IMR-90 (cell line): ENCODE results near the gene LZTFL1. TPM values are rescaled to one million over a fixed set of nuclear protein-coding genes. Genes with fewer than 3 reads are reported as not detected.

ENCODE experiments used
- ATAC-seq: fragments of 200-7000 bp; cut with Tn5 transposase; 2 replicates; pipeline ENCODE4 v1.9.1; 2020; ENCODE audit warnings: low read depth, mild to moderate bottlenecking, moderate library complexity
- BruUV-seq: library from RNA; stranded (reverse); fragments of 400-500 nt; replicated peaks from 2 replicates; lab custom pipeline; 2021; lab: Mats Ljungman, UMichigan
- CTCF ChIA-PET: fragments of 300-600 bp; formaldehyde crosslinking; extraction: SDS; loops from one replicate; lab custom pipeline; 2021; ENCODE audit warnings: antibody characterized with exemption; lab: Yijun Ruan, JAX
- POLR2A ChIA-PET: fragments of 300-600 bp; sonication (Branson Sonifier 250); formaldehyde crosslinking; loops from one replicate; lab custom pipeline; 2022; ENCODE audit warnings: antibody characterized with exemption; ENCODE audit not compliant: unreplicated experiment; lab: Charles Lee
- DNase-seq: peaks from one replicate; pipeline ENCODE4 v3.0.0; 2013
- H2AFZ ChIP-seq: replicated peaks from 2 replicates; pipeline ENCODE3; 2013; ENCODE audit warnings: low read length, mild to moderate bottlenecking; ENCODE audit not compliant: poor library complexity
- H2AK5ac ChIP-seq: 2 replicates; pipeline ENCODE4 v1.6.1; 2013; ENCODE audit warnings: low read depth, low read length, inconsistent platforms
- H2AK9ac ChIP-seq: replicated peaks from 2 replicates; pipeline ENCODE3; 2013; ENCODE audit warnings: mild to moderate bottlenecking, low read depth, low read length, moderate library complexity; ENCODE audit not compliant: poor library complexity
- H2BK120ac ChIP-seq: 2 replicates; pipeline ENCODE4 v1.6.1; 2013; ENCODE audit warnings: low read depth, low read length, inconsistent platforms
- H2BK15ac ChIP-seq: 3 replicates; pipeline ENCODE4 v1.6.1; 2013; ENCODE audit warnings: low read depth, low read length, inconsistent platforms
- H2BK20ac ChIP-seq: 2 replicates; pipeline ENCODE4 v1.6.1; 2013; ENCODE audit warnings: low read depth, mild to moderate bottlenecking, inconsistent platforms, low read length, moderate library complexity
- H2BK5ac ChIP-seq: 2 replicates; pipeline ENCODE4 v1.6.1; 2013; ENCODE audit warnings: mild to moderate bottlenecking, low read depth, low read length, inconsistent platforms; ENCODE audit not compliant: poor library complexity, severe bottlenecking
- H3K14ac ChIP-seq: replicated peaks from 2 replicates; pipeline ENCODE4 v1.6.1; 2013; ENCODE audit warnings: low read depth, low read length, inconsistent platforms
- H3K18ac ChIP-seq: 2 replicates; pipeline ENCODE4 v1.6.1; 2013; ENCODE audit warnings: low read depth, low read length, control low read depth
- H3K23ac ChIP-seq: 2 replicates; pipeline ENCODE4 v1.6.1; 2013; ENCODE audit warnings: low read depth, low read length, inconsistent platforms
- H3K27ac ChIP-seq: 2 replicates; pipeline ENCODE4 v1.5.1; 2013; ENCODE audit warnings: mild to moderate bottlenecking, control low read depth, low read length; ENCODE audit not compliant: insufficient read depth
- H3K27me3 ChIP-seq: 2 replicates; pipeline ENCODE4 v1.6.1; 2013; ENCODE audit warnings: low read length; ENCODE audit not compliant: control insufficient read depth, insufficient read depth
- H3K36me3 ChIP-seq: 2 replicates; pipeline ENCODE4 v1.6.1; 2013; ENCODE audit warnings: low read length, mixed read lengths; ENCODE audit not compliant: control insufficient read depth, insufficient read depth
- H3K4ac ChIP-seq: 2 replicates; pipeline ENCODE4 v1.6.1; 2013; ENCODE audit warnings: low read depth, low read length, inconsistent platforms
- H3K4me1 ChIP-seq: 2 replicates; pipeline ENCODE4 v1.6.1; 2013; ENCODE audit warnings: low read length, mixed read lengths; ENCODE audit not compliant: control insufficient read depth, insufficient read depth
- H3K4me2 ChIP-seq: 2 replicates; pipeline ENCODE4 v1.6.1; 2013; ENCODE audit warnings: low read depth, mild to moderate bottlenecking, control low read depth, low read length, moderate library complexity
- H3K4me3 ChIP-seq: 2 replicates; pipeline ENCODE4 v1.5.1; 2013; ENCODE audit warnings: low read depth, mild to moderate bottlenecking, control low read depth, low read length, moderate library complexity; ENCODE audit not compliant: insufficient read depth
- H3K56ac ChIP-seq: 2 replicates; pipeline ENCODE4 v1.6.1; 2013; ENCODE audit warnings: low read length, inconsistent platforms; ENCODE audit not compliant: insufficient read depth; ENCODE audit errors: extremely low read depth
- H3K79me1 ChIP-seq, 2 experiments: 2 replicates each; pipeline ENCODE4 v1.6.1; 2013; ENCODE audit warnings: low read length in 2 of 2, inconsistent platforms in 1 of 2, low read depth in 1 of 2
- H3K9ac ChIP-seq: 2 replicates; pipeline ENCODE4 v1.6.1; 2013; ENCODE audit warnings: low read depth, low read length, control low read depth
- H3K9me1 ChIP-seq: 2 replicates; pipeline ENCODE4 v1.6.1; 2013; ENCODE audit warnings: low read length, inconsistent platforms; ENCODE audit not compliant: insufficient read depth
- H3K9me3 ChIP-seq: 2 replicates; pipeline ENCODE4 v1.6.1; 2013; ENCODE audit warnings: low read length; ENCODE audit not compliant: control insufficient read depth, insufficient read depth
- H4K20me1 ChIP-seq: 2 replicates; pipeline ENCODE4 v1.6.1; 2013; ENCODE audit warnings: low read length, inconsistent platforms; ENCODE audit not compliant: insufficient read depth
- H4K5ac ChIP-seq: 2 replicates; pipeline ENCODE4 v1.6.1; 2013; ENCODE audit warnings: mild to moderate bottlenecking, low read depth, low read length, control low read depth
- H4K8ac ChIP-seq, 2 experiments: 2 replicates each; pipeline ENCODE4 v1.6.1; 2013; ENCODE audit warnings: low read depth in 2 of 2, low read length in 2 of 2, control low read depth in 1 of 2, inconsistent platforms in 1 of 2
- H4K91ac ChIP-seq: 2 replicates; pipeline ENCODE4 v1.6.1; 2013; ENCODE audit warnings: low read depth, low read length, inconsistent platforms; ENCODE audit not compliant: insufficient read depth
- BHLHE40 ChIP-seq: fragments of 150-350 bp; IDR thresholded peaks from 2 replicates; pipeline ENCODE4 v1.6.1; 2016; ENCODE audit warnings: mild to moderate bottlenecking, low read depth, low read length
- CEBPB ChIP-seq: IDR thresholded peaks from 2 replicates; pipeline ENCODE4 v1.6.1; 2012; ENCODE audit warnings: low read depth, low read length, improper control_type of control experiment
- CHD1 ChIP-seq: IDR thresholded peaks from 2 replicates; pipeline ENCODE4 v1.6.1; 2012; ENCODE audit warnings: low read depth, low read length, improper control_type of control experiment
- ELK1 ChIP-seq: fragments of 150-350 bp; IDR thresholded peaks from 2 replicates; pipeline ENCODE4 v1.6.1; 2016; ENCODE audit warnings: low read depth, mild to moderate bottlenecking, low read length, moderate library complexity, borderline replicate concordance
- MAFK ChIP-seq: IDR thresholded peaks from 2 replicates; pipeline ENCODE4 v1.6.1; 2012; ENCODE audit warnings: low read depth, low read length, improper control_type of control experiment
- NFE2L2 ChIP-seq: fragments of 150-350 bp; IDR thresholded peaks from 2 replicates; pipeline ENCODE4 v1.6.1; 2016; ENCODE audit warnings: low read depth, mild to moderate bottlenecking, low read length
- POLR2A ChIP-seq: IDR thresholded peaks from 2 replicates; pipeline ENCODE4 v1.6.1; 2012; ENCODE audit warnings: mild to moderate bottlenecking, low read depth, low read length
- RAD21 ChIP-seq: IDR thresholded peaks from 2 replicates; pipeline ENCODE4 v1.6.1; 2012; ENCODE audit warnings: low read length, improper control_type of control experiment
- SMC3 ChIP-seq: fragments of 150-350 bp; IDR thresholded peaks from 2 replicates; pipeline ENCODE4 v1.6.1; 2016; ENCODE audit warnings: low read depth, mild to moderate bottlenecking, antibody characterized with exemption, low read length, moderate library complexity
- WGBS, 2 experiments: methylation state at CpG; one replicate each; pipeline versions ENCODE4 v1.1.5 to v1.1.7; 2013; ENCODE audit warnings: missing lambda C conversion rate in 2 of 2; ENCODE audit not compliant: insufficient read length in 1 of 2; ENCODE audit errors: extremely low coverage in 2 of 2; 5-methylcytosine and 5-hydroxymethylcytosine counted together
- dilution Hi-C: fragments of 300-500 bp; cut with HindIII; formaldehyde crosslinking; loops from one replicate; pipeline ENCODE4 v1.14.3; 2018; ENCODE audit warnings: low sequenced_read_pairs; ENCODE audit not compliant: unreplicated experiment
- in situ Hi-C: fragments of 300-500 bp; cut with MboI; formaldehyde crosslinking; loops from 3 replicates; pipeline ENCODE4 v1.14.3; 2019; ENCODE audit warnings: low sequenced_read_pairs, inconsistent platforms, mixed read lengths
- intact Hi-C: fragments of 100-400 bp; cut with micrococcal nuclease; formaldehyde crosslinking; loops from 2 replicates; pipeline ENCODE4 v1.10.0; 2022
- polyA plus RNA-seq, 3 experiments: library from polyadenylated mRNA; depleted of rRNA; stranded (reverse); fragments of >200 nt; gene quantifications; 2 replicates each; pipeline ENCODE4 v1.2.3, GENCODE V29; 2012; ENCODE audit warnings: low replicate concordance in 1 of 3
- total RNA-seq: library from RNA; depleted of rRNA; stranded (reverse); fragments of >200 nt; gene quantifications from 2 replicates; pipeline ENCODE4 v1.2.3, GENCODE V29; 2012

LZTFL1 gene
- total and polyA plus RNA-seq, 2 of the 4 experiments (the other 2 are of a cell fraction): 10.3 to 10.4 TPM

- H3K36me3 ChIP-seq: no peaks in the 10 kb centered on the region
- no peak overlapping the region for H2AK5ac ChIP-seq
- no peak overlapping the region; the same call in 1 of the 2 replicates for H3K23ac ChIP-seq
- no peak overlapping the region for H2BK120ac ChIP-seq
- no peaks in the 10 kb centered on the region for H4K20me1 ChIP-seq
- no peak overlapping the region for H3K18ac ChIP-seq
- H3K9me3 ChIP-seq: peaks cover 5% of the 10 kb centered on the region
- dilution Hi-C loops: no loop called here
- H3K79me1 ChIP-seq: no peaks in the 10 kb centered on the region
- no peak overlapping the region for H3K4me3 ChIP-seq
- DNase-seq: no peak
- H4K8ac ChIP-seq: no peak overlapping the region
- H3K4me1 ChIP-seq: no peaks in the 10 kb centered on the region
- no peak overlapping the region for H2AK9ac ChIP-seq
- TF ChIP-seq CEBPB (no peak), NFE2L2 (no peak), RAD21 (no peak), BHLHE40 (no peak), SMC3 (no peak), POLR2A (no peak), CHD1 (no peak), ELK1 (no peak), MAFK (no peak)
- CTCF ChIA-PET: no interaction called here
- H3K4ac ChIP-seq: no peak overlapping the region
- no peak overlapping the region for H3K4me2 ChIP-seq
- H3K56ac ChIP-seq: no peak overlapping the region
- BruUV-seq: no TSS peak
- WGBS, 2 experiments: 8% methylated on average over 2 of the region's 8 CpGs; no CpG with 5 or more reads in 1 of the 2 experiments
- POLR2A ChIA-PET: no interaction called here
- H2BK15ac ChIP-seq: no peak overlapping the region
- no peak overlapping the region for H2AFZ ChIP-seq
- no peak overlapping the region for H3K27ac ChIP-seq
- ATAC-seq: no peak
- intact Hi-C loops: no loop called here
- H4K5ac ChIP-seq: no peak overlapping the region
- no peak overlapping the region for H3K9ac ChIP-seq
- H4K91ac ChIP-seq: no peak overlapping the region
- H2BK20ac ChIP-seq: no peak overlapping the region
- H3K14ac ChIP-seq: no peak overlapping the region
- H3K9me1 ChIP-seq: no peaks in the 10 kb centered on the region
- H2BK5ac ChIP-seq: no peak overlapping the region
- peaks cover 42% of the 10 kb centered on the region for H3K27me3 ChIP-seq
- in situ Hi-C loops: no loop called here
Measured at GRCh38 chr3:45864760-45865519, 23.0 kb upstream of the LZTFL1 start.
